Stimulated activated CD8-positive, alpha-beta memory T cell treated with anti-CD3 and anti-CD28 coated beads, Interleukin-12 subunit alpha, Interleukin-12 subunit beta, amount 100 ng/mL, for 24 hours (primary cell): Measurements from ENCODE around the gene CAPN7.

Experiments used
- DNase-seq: peaks from one replicate; pipeline ENCODE4 v3.0.0-alpha.2; 2020; ENCODE audit errors: extremely low read depth

The CAPN7 gene

DNA sequence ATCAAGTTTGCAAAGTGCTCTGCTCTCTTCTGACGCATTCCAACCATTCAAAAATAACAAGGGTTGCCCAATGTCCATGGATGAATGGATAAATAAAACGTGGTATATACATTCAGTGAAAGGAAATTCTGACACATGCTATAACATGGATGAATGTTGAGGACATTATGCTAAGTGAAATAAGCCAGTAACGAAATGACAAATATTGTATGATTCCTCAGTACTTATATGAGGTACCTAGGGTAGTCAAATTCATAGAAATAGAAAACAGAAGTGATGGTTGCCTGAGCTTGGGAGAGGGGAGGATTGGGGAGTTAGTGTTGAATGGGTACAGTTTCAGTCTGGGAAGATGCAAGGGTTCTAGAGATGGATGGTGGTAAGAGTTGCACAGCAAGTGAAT is 92.5 kb downstream of the CAPN7 start:
- DNase-seq, result no peak

DNA sequence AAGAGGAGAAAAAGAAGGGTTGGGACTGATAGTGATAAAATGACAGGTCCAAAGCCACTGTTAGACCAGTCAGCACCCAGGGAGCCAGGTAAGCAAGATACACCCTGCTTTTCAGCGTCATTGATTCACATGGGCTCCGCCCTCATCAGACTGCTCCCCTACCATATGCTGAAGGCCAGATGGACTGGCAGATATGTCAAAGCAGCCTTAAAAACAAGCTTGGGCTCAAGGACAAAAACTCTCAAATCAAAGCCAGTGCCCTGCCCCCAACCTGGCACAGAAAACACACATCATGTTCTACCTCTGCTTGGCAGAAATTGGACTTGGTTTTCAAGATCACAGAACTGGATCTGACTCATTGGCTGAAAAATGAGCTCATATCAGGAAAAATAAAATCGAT is 93.0 kb downstream of the CAPN7 start:
- no peak for DNase-seq

DNA sequence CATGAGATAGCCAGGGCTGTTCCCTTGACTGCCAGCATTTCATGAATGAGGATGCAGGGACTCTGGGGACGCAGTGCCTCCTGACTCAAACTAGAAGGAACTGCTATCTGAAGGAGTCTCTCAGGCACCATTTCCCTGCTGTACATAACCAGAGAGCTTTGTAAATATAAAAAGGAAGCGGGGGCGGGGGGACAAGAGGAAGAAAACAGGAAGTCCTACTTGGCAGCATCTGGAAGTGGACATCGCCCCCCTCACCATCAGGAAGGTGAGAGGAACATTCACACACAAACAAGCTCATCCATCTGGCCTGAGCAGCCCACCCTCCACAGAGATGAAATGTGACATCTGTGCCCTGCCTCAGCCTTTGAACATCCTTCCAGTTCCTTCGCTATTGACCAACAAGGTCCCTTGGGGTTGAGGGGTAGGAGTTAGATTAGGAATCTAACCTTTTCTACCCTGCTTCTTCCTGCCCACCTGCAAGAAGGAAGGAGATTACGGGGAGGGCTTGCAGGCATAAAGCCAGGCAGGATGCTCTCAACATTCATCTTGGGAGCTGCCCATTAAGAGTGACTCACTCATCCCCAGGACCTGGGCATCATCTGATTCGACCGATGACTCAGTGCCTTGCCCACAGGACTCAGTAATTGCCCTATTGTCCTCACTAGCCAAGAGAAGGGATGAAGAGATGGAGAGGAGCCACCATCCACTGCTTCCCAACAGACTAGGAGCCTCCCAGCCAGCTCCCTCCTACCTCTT is 94.5 kb downstream of the CAPN7 start:
- no peak for DNase-seq

DNA sequence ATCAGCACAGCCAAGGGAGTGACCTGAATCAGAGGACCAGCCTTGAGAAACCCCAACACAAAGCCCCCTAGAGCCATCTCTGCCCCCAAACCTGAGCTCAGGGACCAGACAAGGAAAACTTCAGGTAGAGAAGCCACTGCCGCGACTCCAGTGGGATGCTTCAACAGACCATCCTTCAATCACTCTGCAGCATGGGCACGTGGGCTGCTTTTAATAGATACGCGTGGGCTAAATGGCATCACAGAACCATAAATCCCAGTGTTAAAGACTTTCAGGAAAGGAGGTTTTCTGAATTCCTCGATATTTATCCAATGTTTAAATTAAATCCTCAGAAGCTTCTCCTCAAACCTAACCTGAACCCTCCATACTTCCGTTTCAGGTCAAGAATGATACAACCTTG is 95.7 kb downstream of the CAPN7 start:
- no peak for DNase-seq
